Mucosa of descending colon (tissue), 3 donors: ENCODE measurements around the gene RNASE11. TPM values are rescaled to one million over a fixed set of nuclear protein-coding genes. Genes with fewer than 3 reads are reported as not detected.

ENCODE experiments used
- ATAC-seq: fragments of 200-7000 bp; cut with Tn5 transposase; one replicate; pipeline ENCODE4 v1.9.1; 2020; ENCODE audit warnings: mild to moderate bottlenecking, moderate library complexity
- DNase-seq, 3 donors: peaks; one replicate each; pipeline ENCODE4 v3.0.0-alpha.2; 2020
- H3K36me3 ChIP-seq: fragments of 200-600 bp; one replicate; pipeline ENCODE4 v1.8.0; 2021; ENCODE audit warnings: low read depth, mild to moderate bottlenecking
- H3K4me1 ChIP-seq: fragments of 200-600 bp; one replicate; pipeline ENCODE4 v1.8.0; 2021; ENCODE audit warnings: low read depth, mild to moderate bottlenecking
- H3K4me3 ChIP-seq: fragments of 200-600 bp; one replicate; pipeline ENCODE4 v1.8.0; 2021; ENCODE audit warnings: mild to moderate bottlenecking
- H3K9me3 ChIP-seq: fragments of 200-600 bp; one replicate; pipeline ENCODE4 v1.8.0; 2021; ENCODE audit warnings: mild to moderate bottlenecking
- CTCF ChIP-seq: fragments of 200-600 bp; IDR thresholded peaks from one replicate; pipeline ENCODE4 v1.8.0; 2022; ENCODE audit warnings: antibody characterized with exemption, mild to moderate bottlenecking
- intact Hi-C, 2 donors: fragments of 100-400 bp; cut with DNase I in 1 of 2; cut with micrococcal nuclease in 1 of 2; formaldehyde crosslinking; loops; one replicate each; pipeline versions ENCODE4 v1.11.0 to v1.11.1; 2022; cut with DNase I, micrococcal nuclease
- total RNA-seq, 3 donors: library from RNA; stranded (reverse); fragmentation: NEBNext Ultra II Directional in 2 of 3; extraction: Animal tissue kit (Norgen Biotek cat#: 25700) in 2 of 3; gene quantifications; one replicate each; pipeline versions ENCODE4 v1.2.1 to v1.2.4, GENCODE V29; 2021 to 2023
- donor health status: DM: no; HTN: no; CAD: no; lungs with moderate emphysema.
- donor health status: DM: no; HTN: no; CAD: no.
- donor health status: DM: no; HTN: yes; CAD: no.

RNASE11 gene
- total RNA-seq, 3 donors from 2014 or later: not detected

- DNase-seq: no peak
- Histone ChIP-seq H3K4me3 (no peak overlapping the region), H3K36me3 (no peaks in the 10 kb centered on the region), H3K9me3 (no peaks in the 10 kb centered on the region), H3K4me1 (no peaks in the 10 kb centered on the region)
- intact Hi-C loops: no loop called here
- ATAC-seq: no peak
- TF ChIP-seq CTCF: no peak
Observed at GRCh38 chr14:20559461-20559904, 28.3 kb downstream of the RNASE11 start.

GRCh38 chr14:20557212-20557542, 30.6 kb downstream of the RNASE11 start:
- no peaks in the 10 kb centered on the region for H3K9me3 ChIP-seq
- intact Hi-C loops: no loop called here
- DNase-seq: no peak
- no peaks in the 10 kb centered on the region for H3K36me3 ChIP-seq
- no peaks in the 10 kb centered on the region for H3K4me1 ChIP-seq
- TF ChIP-seq CTCF: no peak
- H3K4me3 ChIP-seq: no peak overlapping the region
- ATAC-seq: no peak

- Histone ChIP-seq H3K4me3 (no peak overlapping the region), H3K9me3 (no peaks in the 10 kb centered on the region), H3K4me1 (no peaks in the 10 kb centered on the region), H3K36me3 (no peaks in the 10 kb centered on the region)
- no peak for DNase-seq
- ATAC-seq: no peak
- TF ChIP-seq CTCF: no peak
- intact Hi-C loops: no loop called here
Observed at GRCh38 chr14:20556500-20557211, 31.1 kb downstream of the RNASE11 start.

- H3K4me3 ChIP-seq: no peak overlapping the region
- H3K36me3 ChIP-seq: no peaks in the 10 kb centered on the region
- no peaks in the 10 kb centered on the region for H3K9me3 ChIP-seq
- TF ChIP-seq CTCF: no peak
- ATAC-seq (no peak), DNase-seq (no peak)
- intact Hi-C loops: no loop called here
- H3K4me1 ChIP-seq: no peaks in the 10 kb centered on the region
Observed at GRCh38 chr14:20555845-20556244, 32.0 kb downstream of the RNASE11 start.

GRCh38 chr14:20553024-20553423, 34.8 kb downstream of the RNASE11 start:
- no peaks in the 10 kb centered on the region for H3K9me3 ChIP-seq
- no peak for DNase-seq

More at GRCh38 chr14:20553024-20553423, 34.8 kb downstream of the RNASE11 start:
- Histone ChIP-seq H3K4me3 (no peak overlapping the region), H3K4me1 (no peaks in the 10 kb centered on the region), H3K36me3 (no peaks in the 10 kb centered on the region)
- intact Hi-C loops: no loop called here
- no peak for TF ChIP-seq CTCF
- no peak for ATAC-seq
